ENCODE results near the gene BTF3. TPM values are rescaled to one million over a fixed set of nuclear protein-coding genes. Genes with fewer than 3 reads are reported as not detected.

Gene BTF3
- total and polyA plus RNA-seq, 2 donors (not counting 3 experiments of a cell fraction or from before 2014, with no cell fraction given): 325 to 637 TPM

DNA sequence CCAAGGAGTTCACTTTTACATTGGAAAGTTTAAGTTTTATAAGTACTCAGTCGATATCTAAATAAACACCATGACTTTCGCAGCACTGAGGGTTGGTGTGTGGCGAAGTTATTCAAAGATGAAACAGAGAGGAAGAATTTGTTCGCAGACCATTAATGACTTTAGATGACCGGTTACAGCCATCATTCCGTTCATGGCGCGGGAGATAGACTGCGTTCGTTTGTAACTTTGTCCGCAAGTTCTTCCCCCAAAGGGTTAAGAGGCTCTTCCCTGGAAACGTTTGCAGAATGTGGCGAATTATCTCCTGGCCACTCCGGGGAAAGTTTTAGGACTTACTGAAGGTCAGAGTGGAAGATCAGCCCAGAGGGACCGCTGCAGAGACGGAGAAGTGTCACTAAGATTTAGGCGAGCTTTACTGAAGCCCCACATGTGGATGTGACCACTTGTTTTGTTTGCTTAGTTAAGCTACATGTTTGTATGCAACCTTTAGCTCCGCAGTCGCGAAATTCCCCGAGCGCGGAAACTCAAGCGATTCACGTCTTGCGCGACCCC lies 47.5 kb upstream of the BTF3 start:
- H3K27ac ChIP-seq (ENCODE audit: insufficient read depth, low read depth, low read length): no peak overlapping the region
- no peaks in the 10 kb centered on the region for H3K36me3 ChIP-seq (ENCODE audit: control insufficient read depth in 2 of 2, extremely low read depth in 1 of 2, insufficient read depth in 2 of 2, low read length in 2 of 2)
- no peak overlapping the region for H3K9ac ChIP-seq (replicated peaks; ENCODE audit: extremely low read depth, insufficient read depth, low read length)
- CTCF ChIA-PET: interaction anchor here (0.7 to 5.4 kb wide), 49 partner anchors 8 to 495 kb away, joined by 3 to 277 read pairs (median 6); partner anchors contain the start of genes BTF3 and FCHO2
- POLR2A ChIA-PET: interaction anchor here (1.0 kb wide), 1 partner anchor 234 kb away, joined by 3 read pairs; no protein-coding TSS in a partner anchor
- H3K79me2 ChIP-seq (ENCODE audit: control insufficient read depth, insufficient read depth, low read length): no peaks in the 10 kb centered on the region
- peak; percentile 33 for DNase-seq (ENCODE audit: low read depth, low spot score)
- intact Hi-C loops (cut with micrococcal nuclease): loop anchor here (1.0 to 5.0 kb wide), 4 partner anchors 150 to 493 kb away; partner anchors contain the start of gene FCHO2
- peaks cover 7% of the 10 kb centered on the region for H3K4me1 ChIP-seq (ENCODE audit: control insufficient read depth, extremely low read depth, insufficient read depth, low read length)
- no peak overlapping the region for H2AFZ ChIP-seq (ENCODE audit: low read depth, low read length)
- TF ChIP-seq GATA2 (IDR thresholded peaks at IDR 0.05; ENCODE audit: insufficient read depth, insufficient read length, low read depth, low read length) (no peak), FOS (IDR thresholded peaks at IDR 0.05; ENCODE audit: borderline replicate concordance, insufficient read depth, low read length) (no peak), EZH2 (IDR thresholded peaks at IDR 0.05; ENCODE audit: borderline replicate concordance, low read depth, low read length, severe bottlenecking) (peak; percentile 93)
- peaks cover 61 to 85% of the 10 kb centered on the region in 2 experiments for H3K27me3 ChIP-seq (ENCODE audit: control insufficient read depth in 2 of 2, insufficient read depth in 2 of 2, low read length in 2 of 2)
- no peaks in the 10 kb centered on the region for H3K9me3 ChIP-seq (replicated peaks; ENCODE audit: control insufficient read depth, insufficient read depth, low read length)
- no peak overlapping the region for H3K4me3 ChIP-seq (replicated peaks in 1 of 3; ENCODE audit: insufficient read depth in 1 of 3, low read depth in 1 of 3, low read length in 3 of 3)
- no TSS peak for BruUV-seq (replicated peaks)
- no peak overlapping the region for H3K4me2 ChIP-seq (ENCODE audit: insufficient read depth, low read length)
- no peaks in the 10 kb centered on the region for H3K9me1 ChIP-seq (replicated peaks; ENCODE audit: control insufficient read depth, extremely low read depth, insufficient read depth, low read length)
- FAIRE-seq: no peak
- no peaks in the 10 kb centered on the region for H4K20me1 ChIP-seq (replicated peaks; ENCODE audit: control insufficient read depth, extremely low read depth, insufficient read depth, low read length)
- dilution Hi-C loops (cut with MboI; ENCODE audit: extremely low pct_ligation_motif_present, low sequenced_read_pairs): no loop called here

DNA sequence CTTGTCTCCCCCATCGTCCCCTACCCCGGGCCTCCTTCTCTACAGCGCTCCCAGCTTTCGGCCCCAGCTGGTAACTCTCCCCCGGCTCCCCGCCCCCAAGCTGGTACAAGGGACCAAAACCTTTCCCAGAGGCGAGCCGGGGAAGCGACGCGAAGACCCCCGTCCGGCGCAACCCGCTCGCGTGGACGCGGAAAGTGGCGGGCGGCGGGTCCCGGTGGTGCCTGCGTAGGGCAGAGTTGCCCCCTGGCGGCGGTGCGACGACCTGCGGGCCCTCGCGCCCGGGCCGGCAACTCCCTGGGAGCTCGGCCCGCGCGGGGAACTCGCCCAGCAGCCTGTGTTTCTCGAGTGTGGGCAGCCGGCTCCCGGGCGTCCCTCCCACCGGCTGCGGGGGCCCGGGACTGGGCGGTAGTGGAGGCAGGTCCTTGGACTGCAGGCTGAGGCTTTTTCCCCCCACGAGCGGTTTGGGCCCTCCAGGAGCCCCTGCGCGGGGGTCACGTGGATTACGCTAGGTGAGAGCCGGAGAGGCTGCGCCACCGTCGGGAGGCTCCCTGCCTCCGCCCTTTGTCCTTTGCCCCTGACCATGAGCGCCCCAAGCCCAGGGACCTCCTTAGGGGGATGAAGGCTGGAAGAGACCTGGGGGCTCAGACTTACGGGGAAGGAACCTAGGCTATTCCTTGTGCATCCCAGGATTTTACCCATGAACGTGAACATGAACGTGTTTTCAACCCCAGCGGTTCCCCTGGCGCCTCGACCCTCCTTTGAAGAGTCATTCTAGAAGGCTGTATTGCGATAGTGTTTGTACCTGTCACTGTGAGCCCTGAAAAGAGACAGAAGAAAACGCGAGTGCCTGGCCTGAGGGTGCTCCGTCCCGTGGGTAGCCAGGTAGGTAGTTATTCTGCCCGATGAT lies 46.8 kb upstream of the BTF3 start:
- intact Hi-C loops (cut with micrococcal nuclease): loop anchor here (1.0 to 5.0 kb wide), 4 partner anchors 151 to 494 kb away; partner anchors contain the start of gene FCHO2
- no peak overlapping the region for H3K4me3 ChIP-seq (replicated peaks in 1 of 3; ENCODE audit: insufficient read depth in 1 of 3, low read depth in 1 of 3, low read length in 3 of 3)
- no peak overlapping the region for H2AFZ ChIP-seq (ENCODE audit: low read depth, low read length)

More for the DNA sequence above, 46.8 kb upstream of the BTF3 start:
- H3K9ac ChIP-seq (replicated peaks; ENCODE audit: extremely low read depth, insufficient read depth, low read length): no peak overlapping the region
- ChIA-PET CTCF (interaction anchor here (0.6 to 5.4 kb wide), 68 partner anchors 9 to 496 kb away, joined by 3 to 277 read pairs (median 4); partner anchors contain the start of genes BTF3 and FCHO2), POLR2A (interaction anchor here (1.0 kb wide), 1 partner anchor 235 kb away, joined by 3 read pairs; no protein-coding TSS in a partner anchor)
- H3K9me3 ChIP-seq (replicated peaks; ENCODE audit: control insufficient read depth, insufficient read depth, low read length): no peaks in the 10 kb centered on the region
- dilution Hi-C loops (cut with MboI; ENCODE audit: extremely low pct_ligation_motif_present, low sequenced_read_pairs): no loop called here
- no peaks in the 10 kb centered on the region for H3K79me2 ChIP-seq (ENCODE audit: control insufficient read depth, insufficient read depth, low read length)
- H4K20me1 ChIP-seq (replicated peaks; ENCODE audit: control insufficient read depth, extremely low read depth, insufficient read depth, low read length): no peaks in the 10 kb centered on the region
- FAIRE-seq (peak; percentile 58), DNase-seq (ENCODE audit: low read depth, low spot score) (peak; percentile 22)
- peak overlapping the region; percentile 16 for H3K4me2 ChIP-seq (ENCODE audit: insufficient read depth, low read length)
- H3K9me1 ChIP-seq (replicated peaks; ENCODE audit: control insufficient read depth, extremely low read depth, insufficient read depth, low read length): no peaks in the 10 kb centered on the region
- H3K36me3 ChIP-seq (ENCODE audit: control insufficient read depth in 2 of 2, extremely low read depth in 1 of 2, insufficient read depth in 2 of 2, low read length in 2 of 2): no peaks in the 10 kb centered on the region
- peak; percentile 81 for TF ChIP-seq EZH2 (IDR thresholded peaks at IDR 0.05; ENCODE audit: borderline replicate concordance, low read depth, low read length, severe bottlenecking)
- TF ChIP-seq POLR2AphosphoS5 (IDR thresholded peaks at IDR 0.05; ENCODE audit: insufficient read depth, low read depth, low read length): no peak
- TF ChIP-seq, protein P1, sequence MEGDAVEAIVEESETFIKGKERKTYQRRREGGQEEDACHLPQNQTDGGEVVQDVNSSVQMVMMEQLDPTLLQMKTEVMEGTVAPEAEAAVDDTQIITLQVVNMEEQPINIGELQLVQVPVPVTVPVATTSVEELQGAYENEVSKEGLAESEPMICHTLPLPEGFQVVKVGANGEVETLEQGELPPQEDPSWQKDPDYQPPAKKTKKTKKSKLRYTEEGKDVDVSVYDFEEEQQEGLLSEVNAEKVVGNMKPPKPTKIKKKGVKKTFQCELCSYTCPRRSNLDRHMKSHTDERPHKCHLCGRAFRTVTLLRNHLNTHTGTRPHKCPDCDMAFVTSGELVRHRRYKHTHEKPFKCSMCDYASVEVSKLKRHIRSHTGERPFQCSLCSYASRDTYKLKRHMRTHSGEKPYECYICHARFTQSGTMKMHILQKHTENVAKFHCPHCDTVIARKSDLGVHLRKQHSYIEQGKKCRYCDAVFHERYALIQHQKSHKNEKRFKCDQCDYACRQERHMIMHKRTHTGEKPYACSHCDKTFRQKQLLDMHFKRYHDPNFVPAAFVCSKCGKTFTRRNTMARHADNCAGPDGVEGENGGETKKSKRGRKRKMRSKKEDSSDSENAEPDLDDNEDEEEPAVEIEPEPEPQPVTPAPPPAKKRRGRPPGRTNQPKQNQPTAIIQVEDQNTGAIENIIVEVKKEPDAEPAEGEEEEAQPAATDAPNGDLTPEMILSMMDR (IDR thresholded peaks at IDR 0.05; ENCODE audit: extremely low read depth in 1 of 2, insufficient read depth in 1 of 2, low read depth in 1 of 2, low read length in 2 of 2): peak; percentile 85 to 86
- no peak for TF ChIP-seq JUN (IDR thresholded peaks at IDR 0.05; ENCODE audit: borderline replicate concordance, insufficient read depth, insufficient read length, low read depth)
- H3K4me1 ChIP-seq (ENCODE audit: control insufficient read depth, extremely low read depth, insufficient read depth, low read length): peaks cover 7% of the 10 kb centered on the region
- H3K27me3 ChIP-seq (ENCODE audit: control insufficient read depth in 2 of 2, insufficient read depth in 2 of 2, low read length in 2 of 2): peaks cover 62 to 85% of the 10 kb centered on the region in 2 experiments
- no TSS peak for BruUV-seq (replicated peaks)
- H3K27ac ChIP-seq (ENCODE audit: insufficient read depth, low read depth, low read length): no peak overlapping the region

All from endothelial cell of umbilical vein (primary cell).